IPS-11a (cell line): ENCODE data around the gene NTNG2.
"Not testable (repeated sequence)": the region's sequence is repeated elsewhere in the genome, so short reads cannot be mapped to it uniquely, and the experiment has no call there.

Experiments used
- H3K4me3 ChIP-seq: one replicate; pipeline ENCODE4 v1.5.1; 2013; ENCODE audit warnings: low read depth, low read length, control low read depth

Gene NTNG2

GRCh38 chr9:132249123-132249522 is 87.3 kb downstream of the NTNG2 start:
- no peak overlapping the region for H3K4me3 ChIP-seq

- no peak overlapping the region for H3K4me3 ChIP-seq
These were observed 87.8 kb downstream of the NTNG2 start for GRCh38 chr9:132249690-132250089.

- no peak overlapping the region for H3K4me3 ChIP-seq
These were observed 88.7 kb downstream of the NTNG2 start for GRCh38 chr9:132250324-132251262.

- H3K4me3 ChIP-seq = no peak overlapping the region
These were observed 99.0 kb downstream of the NTNG2 start for GRCh38 chr9:132260846-132261245.

- no peak overlapping the region for H3K4me3 ChIP-seq
These were observed 104.2 kb downstream of the NTNG2 start for GRCh38 chr9:132266017-132266416.

- no peak overlapping the region for H3K4me3 ChIP-seq
These were observed 105.8 kb downstream of the NTNG2 start for GRCh38 chr9:132267660-132268059.

- H3K4me3 ChIP-seq = no peak overlapping the region
These were observed 107.0 kb downstream of the NTNG2 start for GRCh38 chr9:132268725-132269352.

GRCh38 chr9:132269704-132270516 is 108.1 kb downstream of the NTNG2 start:
- not testable (repeated sequence) for H3K4me3 ChIP-seq

- no peak overlapping the region for H3K4me3 ChIP-seq
These were observed 113.0 kb downstream of the NTNG2 start for GRCh38 chr9:132274861-132275260.

- no peak overlapping the region for H3K4me3 ChIP-seq
These were observed 121.3 kb downstream of the NTNG2 start for GRCh38 chr9:132283165-132283564.

- H3K4me3 ChIP-seq = no peak overlapping the region
These were observed 122.0 kb downstream of the NTNG2 start for GRCh38 chr9:132283863-132284262.

- no peak overlapping the region for H3K4me3 ChIP-seq
These were observed 125.5 kb downstream of the NTNG2 start for GRCh38 chr9:132287256-132287760.

GRCh38 chr9:132288361-132288760 is 126.5 kb downstream of the NTNG2 start:
- no peak overlapping the region for H3K4me3 ChIP-seq

- no peak overlapping the region for H3K4me3 ChIP-seq
These were observed 127.1 kb downstream of the NTNG2 start for GRCh38 chr9:132288966-132289365.

- no peak overlapping the region for H3K4me3 ChIP-seq
These were observed 131.4 kb downstream of the NTNG2 start for GRCh38 chr9:132293145-132293721.
